HCT116 (cell line): Measurements from ENCODE around the gene CRMP1. TPM values are rescaled to one million over a fixed set of nuclear protein-coding genes. Genes with fewer than 3 reads are reported as not detected.

Experiments
- ATAC-seq: fragments of 200-7000 bp; cut with Tn5 transposase; 2 replicates; pipeline ENCODE4 v1.9.1; 2020; ENCODE audit warnings: mild to moderate bottlenecking, moderate library complexity
- BruUV-seq: library from RNA; stranded (reverse); fragments of 400-500 nt; replicated peaks from 2 replicates; lab custom pipeline; 2021; lab: Mats Ljungman, UMichigan
- CTCF ChIA-PET: fragments of 300-600 bp; sonication (Branson Sonifier 250); formaldehyde crosslinking; loops from one replicate; lab custom pipeline; 2021; ENCODE audit warnings: antibody characterized with exemption; lab: Charles Lee
- POLR2A ChIA-PET: fragments of 300-600, 350-600 bp; sonication (Branson Sonifier 250); formaldehyde crosslinking; loops from one replicate; lab custom pipeline; 2021; ENCODE audit warnings: antibody characterized with exemption; lab: Charles Lee
- RAD21 ChIA-PET, 2 experiments: fragments of 300-600 bp; sonication (Branson Sonifier 250); formaldehyde crosslinking; loops; one replicate each; lab custom pipeline; 2023; ENCODE audit warnings: low total read pairs in 2 of 2; ENCODE audit not compliant: uncharacterized antibody in 2 of 2, unreplicated experiment in 2 of 2, low non-redundant PET in 1 of 2; lab: Charles Lee
- DNase-seq: peaks from one replicate; pipeline ENCODE4 v3.0.0-alpha.2; 2010; ENCODE audit warnings: low read depth, low spot score
- H2AFZ ChIP-seq: fragments of 200-600 bp; shearing (Covaris generic), sonication (generic); 2 replicates; pipeline ENCODE4 v1.6.1; 2017; ENCODE audit warnings: low read depth, mixed run types, mixed read lengths, antibody characterized with exemption, low read length; ENCODE audit not compliant: poor library complexity, severe bottlenecking
- H3K27ac ChIP-seq: 2 replicates; pipeline ENCODE4 v1.5.1; 2012; ENCODE audit warnings: low read depth, low read length
- H3K27me3 ChIP-seq: fragments of 200-600 bp; sonication (generic); 2 replicates; pipeline ENCODE4 v1.6.1; 2016; ENCODE audit warnings: mixed run types, low read length, mixed read lengths; ENCODE audit not compliant: insufficient read depth
- H3K36me3 ChIP-seq, 2 experiments: fragments of 200-500 bp in 1 of 2; fragments of 200-600 bp in 1 of 2; sonication (Bioruptor generic) in 1 of 2; sonication (generic) in 1 of 2; 2 replicates each; pipeline versions ENCODE4 v1.5.1 to v1.6.1; 2014 to 2016; ENCODE audit warnings: low read length in 2 of 2, inconsistent platforms in 1 of 2, mixed read lengths in 1 of 2, mixed run types in 1 of 2; ENCODE audit not compliant: insufficient read depth in 2 of 2, control insufficient read depth in 1 of 2
- H3K4me1 ChIP-seq, 2 experiments: fragments of 200-600 bp in 1 of 2; sonication (generic) in 1 of 2; 2 replicates each; pipeline versions ENCODE4 v1.5.1 to v1.6.1; 2012 to 2017; ENCODE audit warnings: low read length in 2 of 2, inconsistent platforms in 1 of 2, mild to moderate bottlenecking in 1 of 2, mixed read lengths in 1 of 2, mixed run types in 1 of 2, moderate library complexity in 1 of 2; ENCODE audit not compliant: insufficient read depth in 2 of 2, control insufficient read depth in 1 of 2
- H3K4me2 ChIP-seq: fragments of 200-600 bp; sonication (generic); 2 replicates; pipeline ENCODE4 v1.6.1; 2017; ENCODE audit warnings: mixed run types, low read length, mixed read lengths
- H3K4me3 ChIP-seq, 2 experiments: fragments of 200-600 bp in 1 of 2; sonication (generic) in 1 of 2; replicated peaks in 1 of 2; 2 replicates each; pipeline ENCODE4 v1.5.1; 2011 to 2016; ENCODE audit warnings: low read length in 2 of 2, control low read depth in 1 of 2, low read depth in 1 of 2, mild to moderate bottlenecking in 1 of 2, mixed read lengths in 1 of 2, mixed run types in 1 of 2
- H3K79me2 ChIP-seq: fragments of 200-600 bp; sonication (generic); 2 replicates; pipeline ENCODE4 v1.6.1; 2017; ENCODE audit warnings: mild to moderate bottlenecking, mixed run types, low read length, moderate library complexity, mixed read lengths; ENCODE audit not compliant: insufficient read depth
- H3K9ac ChIP-seq: fragments of 200-600 bp; sonication (generic); 2 replicates; pipeline ENCODE4 v1.6.1; 2016; ENCODE audit warnings: low read length, mixed read lengths
- H3K9me2 ChIP-seq: fragments of 200-600 bp; sonication (generic), shearing (Covaris generic); 2 replicates; pipeline ENCODE4 v1.6.1; 2017; ENCODE audit warnings: mixed run types, mild to moderate bottlenecking, moderate library complexity; ENCODE audit not compliant: insufficient read depth
- H3K9me3 ChIP-seq, 2 experiments: fragments of 200-500 bp in 1 of 2; fragments of 200-600 bp in 1 of 2; sonication (Bioruptor generic) in 1 of 2; sonication (generic) in 1 of 2; 2 replicates each; pipeline ENCODE4 v1.6.1; 2014 to 2017; ENCODE audit warnings: low read length in 2 of 2, mixed read lengths in 2 of 2, inconsistent platforms in 1 of 2, low read depth in 1 of 2, mild to moderate bottlenecking in 1 of 2, mixed run types in 1 of 2, moderate library complexity in 1 of 2; ENCODE audit not compliant: control insufficient read depth in 1 of 2, insufficient read depth in 1 of 2
- H4K20me1 ChIP-seq: fragments of 200-600 bp; sonication (generic), shearing (Covaris generic); 2 replicates; pipeline ENCODE4 v1.6.1; 2017; ENCODE audit warnings: mixed run types, mild to moderate bottlenecking, moderate library complexity; ENCODE audit not compliant: insufficient read depth
- CBX3 ChIP-seq: IDR thresholded peaks from 2 replicates; pipeline ENCODE4 v1.6.1; 2012; ENCODE audit warnings: low read depth
- CEBPB ChIP-seq: IDR thresholded peaks from 2 replicates; pipeline ENCODE4 v1.6.1; 2012; ENCODE audit warnings: low read depth
- ELF1 ChIP-seq: IDR thresholded peaks from 2 replicates; pipeline ENCODE4 v1.6.1; 2012; ENCODE audit warnings: low read depth, borderline replicate concordance
- EZH2 ChIP-seq: fragments of 200-600 bp; sonication (generic); IDR thresholded peaks from 2 replicates; pipeline ENCODE4 v1.6.1; 2017; ENCODE audit warnings: antibody characterized with exemption, mixed run types
- EZH2phosphoT487 ChIP-seq: fragments of 200-600 bp; IDR thresholded peaks from 2 replicates; pipeline ENCODE4 v1.6.1; 2018; ENCODE audit warnings: antibody characterized with exemption, borderline replicate concordance
- POLR2A ChIP-seq: IDR thresholded peaks from 2 replicates; pipeline ENCODE4 v1.7.0; 2011; ENCODE audit warnings: borderline replicate concordance; ENCODE audit not compliant: insufficient read depth, insufficient read length; ENCODE audit errors: extremely low read depth
- POLR2AphosphoS5 ChIP-seq: IDR thresholded peaks from 2 replicates; pipeline ENCODE4 v1.6.1; 2011; ENCODE audit warnings: mild to moderate bottlenecking, low read depth, low read length, moderate library complexity
- RAD21 ChIP-seq: IDR thresholded peaks from 2 replicates; pipeline ENCODE4 v1.6.1; 2012; ENCODE audit warnings: low read depth, mild to moderate bottlenecking
- SP1 ChIP-seq: IDR thresholded peaks from 2 replicates; pipeline ENCODE4 v1.6.1; 2012; ENCODE audit warnings: low read depth
- SRF ChIP-seq: IDR thresholded peaks from 2 replicates; pipeline ENCODE4 v1.6.1; 2012; ENCODE audit warnings: low read depth
- TCF7L2 ChIP-seq: IDR thresholded peaks from 2 replicates; pipeline ENCODE4 v1.7.0; 2011; ENCODE audit warnings: borderline replicate concordance, inconsistent platforms; ENCODE audit not compliant: insufficient read depth, insufficient read length; ENCODE audit errors: extremely low read depth
- YY1 ChIP-seq: IDR thresholded peaks from 2 replicates; pipeline ENCODE4 v1.6.1; 2011; ENCODE audit warnings: low read length, low read depth, moderate library complexity, mild to moderate bottlenecking; ENCODE audit not compliant: insufficient replicate concordance; ENCODE audit errors: extremely low read depth
- ZFX ChIP-seq: fragments of 450-650 bp; IDR thresholded peaks from 2 replicates; pipeline ENCODE4 v1.6.1; 2017
- intact Hi-C: fragments of 100-400 bp; cut with micrococcal nuclease; formaldehyde crosslinking; loops from 2 replicates; pipeline ENCODE4 v1.10.0; 2022
- total RNA-seq: library from RNA; stranded (reverse); gene quantifications from one replicate; pipeline ENCODE4 v1.2.1, GENCODE V29; 2021; ENCODE audit not compliant: unreplicated experiment
- TF ChIP-seq, protein P1 (sequence below): IDR thresholded peaks from 2 replicates; pipeline ENCODE4 v1.6.1; 2012; ENCODE audit warnings: low read depth
- TF ChIP-seq, protein P2 (sequence below), 3 experiments: fragments of 200-600 bp in 1 of 3; sonication (generic) in 1 of 3; IDR thresholded peaks in 2 of 3; conservative IDR thresholded peaks in 1 of 3; 2 replicates each; pipeline ENCODE4 v1.5.1; 2012 to 2017; ENCODE audit warnings: low read depth in 2 of 3, low read length in 2 of 3, antibody characterized with exemption in 1 of 3, borderline replicate concordance in 1 of 3, control low read depth in 1 of 3, mild to moderate bottlenecking in 1 of 3, mixed read lengths in 1 of 3, mixed run types in 1 of 3, moderate library complexity in 1 of 3; ENCODE audit not compliant: insufficient read depth in 1 of 3
- TF ChIP-seq, protein P3 (sequence below): IDR thresholded peaks from 2 replicates; pipeline ENCODE4 v1.6.1; 2011; ENCODE audit warnings: mild to moderate bottlenecking, low read length, moderate library complexity; ENCODE audit not compliant: insufficient replicate concordance; ENCODE audit errors: extremely low read depth
- TF ChIP-seq, protein P4 (sequence below): IDR thresholded peaks from 2 replicates; pipeline ENCODE4 v1.6.1; 2012

Gene CRMP1
- total RNA-seq, 1 experiment from 2014 or later: not detected

DNA sequence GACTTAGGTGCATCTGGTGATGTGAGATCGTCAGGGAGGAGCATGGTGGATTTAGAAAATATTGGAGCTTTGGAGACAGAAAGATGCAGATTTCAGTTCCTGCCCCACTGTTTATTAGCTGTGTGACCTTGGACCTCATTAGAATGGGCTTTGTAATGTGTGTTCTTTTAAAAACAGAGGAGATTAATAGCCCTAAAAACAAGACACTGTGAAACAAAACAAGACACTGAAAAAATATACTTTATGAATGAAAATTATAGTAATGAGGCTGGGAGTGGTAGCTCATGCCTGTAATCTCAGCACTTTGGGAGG, 102.4 kb downstream of the CRMP1 start:
- H4K20me1 ChIP-seq: no peaks in the 10 kb centered on the region
- no peak for DNase-seq
- ChIA-PET RAD21 (no interaction called here), CTCF (interaction anchor here (1.5 to 1.7 kb wide), 2 partner anchors 381 to 391 kb away, joined by 4 to 10 read pairs; no protein-coding TSS in a partner anchor), POLR2A (no interaction called here)
- H3K4me1 ChIP-seq: no peaks in the 10 kb centered on the region
- no peak overlapping the region for H2AFZ ChIP-seq
- H3K9me2 ChIP-seq: no peaks in the 10 kb centered on the region
- H3K4me3 ChIP-seq: no peak overlapping the region
- H3K27ac ChIP-seq: no peak overlapping the region
- H3K9ac ChIP-seq: no peak overlapping the region
- no peaks in the 10 kb centered on the region for H3K36me3 ChIP-seq
- H3K27me3 ChIP-seq: peaks cover 8% of the 10 kb centered on the region; the same call in 1 of the 2 replicates
- no peaks in the 10 kb centered on the region for H3K9me3 ChIP-seq
- intact Hi-C loops: loop anchor here (1.0 kb wide), 4 partner anchors 330 to 795 kb away; no protein-coding TSS in a partner anchor
- no TSS peak for BruUV-seq
- H3K4me2 ChIP-seq: no peak overlapping the region
- no peak for ATAC-seq
- TF ChIP-seq YY1 (no peak), EZH2phosphoT487 (no peak), EZH2 (no peak), TCF7L2 (no peak), CEBPB (no peak), RAD21 (no peak), POLR2AphosphoS5 (no peak), SRF (no peak), SP1 (no peak), CBX3 (no peak), ELF1 (no peak), ZFX (no peak), POLR2A (no peak)
- TF ChIP-seq, protein P1, sequence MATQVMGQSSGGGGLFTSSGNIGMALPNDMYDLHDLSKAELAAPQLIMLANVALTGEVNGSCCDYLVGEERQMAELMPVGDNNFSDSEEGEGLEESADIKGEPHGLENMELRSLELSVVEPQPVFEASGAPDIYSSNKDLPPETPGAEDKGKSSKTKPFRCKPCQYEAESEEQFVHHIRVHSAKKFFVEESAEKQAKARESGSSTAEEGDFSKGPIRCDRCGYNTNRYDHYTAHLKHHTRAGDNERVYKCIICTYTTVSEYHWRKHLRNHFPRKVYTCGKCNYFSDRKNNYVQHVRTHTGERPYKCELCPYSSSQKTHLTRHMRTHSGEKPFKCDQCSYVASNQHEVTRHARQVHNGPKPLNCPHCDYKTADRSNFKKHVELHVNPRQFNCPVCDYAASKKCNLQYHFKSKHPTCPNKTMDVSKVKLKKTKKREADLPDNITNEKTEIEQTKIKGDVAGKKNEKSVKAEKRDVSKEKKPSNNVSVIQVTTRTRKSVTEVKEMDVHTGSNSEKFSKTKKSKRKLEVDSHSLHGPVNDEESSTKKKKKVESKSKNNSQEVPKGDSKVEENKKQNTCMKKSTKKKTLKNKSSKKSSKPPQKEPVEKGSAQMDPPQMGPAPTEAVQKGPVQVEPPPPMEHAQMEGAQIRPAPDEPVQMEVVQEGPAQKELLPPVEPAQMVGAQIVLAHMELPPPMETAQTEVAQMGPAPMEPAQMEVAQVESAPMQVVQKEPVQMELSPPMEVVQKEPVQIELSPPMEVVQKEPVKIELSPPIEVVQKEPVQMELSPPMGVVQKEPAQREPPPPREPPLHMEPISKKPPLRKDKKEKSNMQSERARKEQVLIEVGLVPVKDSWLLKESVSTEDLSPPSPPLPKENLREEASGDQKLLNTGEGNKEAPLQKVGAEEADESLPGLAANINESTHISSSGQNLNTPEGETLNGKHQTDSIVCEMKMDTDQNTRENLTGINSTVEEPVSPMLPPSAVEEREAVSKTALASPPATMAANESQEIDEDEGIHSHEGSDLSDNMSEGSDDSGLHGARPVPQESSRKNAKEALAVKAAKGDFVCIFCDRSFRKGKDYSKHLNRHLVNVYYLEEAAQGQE: no peak
- TF ChIP-seq, protein P2, sequence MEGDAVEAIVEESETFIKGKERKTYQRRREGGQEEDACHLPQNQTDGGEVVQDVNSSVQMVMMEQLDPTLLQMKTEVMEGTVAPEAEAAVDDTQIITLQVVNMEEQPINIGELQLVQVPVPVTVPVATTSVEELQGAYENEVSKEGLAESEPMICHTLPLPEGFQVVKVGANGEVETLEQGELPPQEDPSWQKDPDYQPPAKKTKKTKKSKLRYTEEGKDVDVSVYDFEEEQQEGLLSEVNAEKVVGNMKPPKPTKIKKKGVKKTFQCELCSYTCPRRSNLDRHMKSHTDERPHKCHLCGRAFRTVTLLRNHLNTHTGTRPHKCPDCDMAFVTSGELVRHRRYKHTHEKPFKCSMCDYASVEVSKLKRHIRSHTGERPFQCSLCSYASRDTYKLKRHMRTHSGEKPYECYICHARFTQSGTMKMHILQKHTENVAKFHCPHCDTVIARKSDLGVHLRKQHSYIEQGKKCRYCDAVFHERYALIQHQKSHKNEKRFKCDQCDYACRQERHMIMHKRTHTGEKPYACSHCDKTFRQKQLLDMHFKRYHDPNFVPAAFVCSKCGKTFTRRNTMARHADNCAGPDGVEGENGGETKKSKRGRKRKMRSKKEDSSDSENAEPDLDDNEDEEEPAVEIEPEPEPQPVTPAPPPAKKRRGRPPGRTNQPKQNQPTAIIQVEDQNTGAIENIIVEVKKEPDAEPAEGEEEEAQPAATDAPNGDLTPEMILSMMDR (IDR thresholded peaks at IDR 0.05 in 2 of 3, conservative IDR thresholded peaks at IDR 0.05 in 1 of 3; ENCODE audit: borderline replicate concordance in 1 of 3, insufficient read depth in 1 of 3, low read depth in 2 of 3, low read length in 2 of 3): no peak
- TF ChIP-seq, protein P3, sequence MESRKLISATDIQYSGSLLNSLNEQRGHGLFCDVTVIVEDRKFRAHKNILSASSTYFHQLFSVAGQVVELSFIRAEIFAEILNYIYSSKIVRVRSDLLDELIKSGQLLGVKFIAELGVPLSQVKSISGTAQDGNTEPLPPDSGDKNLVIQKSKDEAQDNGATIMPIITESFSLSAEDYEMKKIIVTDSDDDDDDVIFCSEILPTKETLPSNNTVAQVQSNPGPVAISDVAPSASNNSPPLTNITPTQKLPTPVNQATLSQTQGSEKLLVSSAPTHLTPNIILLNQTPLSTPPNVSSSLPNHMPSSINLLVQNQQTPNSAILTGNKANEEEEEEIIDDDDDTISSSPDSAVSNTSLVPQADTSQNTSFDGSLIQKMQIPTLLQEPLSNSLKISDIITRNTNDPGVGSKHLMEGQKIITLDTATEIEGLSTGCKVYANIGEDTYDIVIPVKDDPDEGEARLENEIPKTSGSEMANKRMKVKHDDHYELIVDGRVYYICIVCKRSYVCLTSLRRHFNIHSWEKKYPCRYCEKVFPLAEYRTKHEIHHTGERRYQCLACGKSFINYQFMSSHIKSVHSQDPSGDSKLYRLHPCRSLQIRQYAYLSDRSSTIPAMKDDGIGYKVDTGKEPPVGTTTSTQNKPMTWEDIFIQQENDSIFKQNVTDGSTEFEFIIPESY: no peak
- TF ChIP-seq, protein P4, sequence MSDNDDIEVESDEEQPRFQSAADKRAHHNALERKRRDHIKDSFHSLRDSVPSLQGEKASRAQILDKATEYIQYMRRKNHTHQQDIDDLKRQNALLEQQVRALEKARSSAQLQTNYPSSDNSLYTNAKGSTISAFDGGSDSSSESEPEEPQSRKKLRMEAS: no peak
- TF ChIP-seq, all 23 proteins: peak for 0
- no peaks in the 10 kb centered on the region for H3K79me2 ChIP-seq
